Esophagus squamous epithelium (tissue), 4 donors: ENCODE results near the gene MSX2.

Experiments used
- CTCF ChIP-seq, 6 experiments: fragments of 450-650 bp in 4 of 6; fragments of 200-600 bp in 2 of 6; sonication (generic) in 2 of 6; IDR thresholded peaks; one replicate each; pipeline ENCODE4 v1.5.1; 2016 to 2019; ENCODE audit warnings: antibody characterized with exemption in 6 of 6, mild to moderate bottlenecking in 4 of 6, moderate library complexity in 4 of 6
- POLR2A ChIP-seq, 4 donors: fragments of 450-650 bp; IDR thresholded peaks; one replicate each; pipeline ENCODE4 v1.6.1; 2017; ENCODE audit warnings: antibody characterized with exemption in 4 of 4, mild to moderate bottlenecking in 4 of 4, moderate library complexity in 3 of 4

GRCh38 chr5:174687503-174687902 is 36.9 kb upstream of the MSX2 start:
- TF ChIP-seq CTCF (IDR thresholded peaks at IDR 0.05) (no peak), POLR2A (IDR thresholded peaks at IDR 0.05) (no peak)
